ENCODE data around the gene SNX9. TPM values are rescaled to one million over a fixed set of nuclear protein-coding genes. Genes with fewer than 3 reads are reported as not detected.

The SNX9 gene
- total RNA-seq, 1 experiment from 2014 or later: 31.3 TPM

GRCh38 chr6:157974341-157974894 is 151.4 kb downstream of the SNX9 start:
- Mint-ChIP-seq H3K9me3 (no peaks in the 10 kb centered on the region), H3K4me3 (no peak overlapping the region; a peak in 1 of 5 replicates), H3K4me1 (peaks cover 21 to 26% of the 10 kb centered on the region in 2 experiments), H3K27ac (no peak overlapping the region; a peak in 1 of 7 replicates), H3K27me3 (ENCODE audit: low read depth) (peaks cover 20% of the 10 kb centered on the region), H3K36me3 (ENCODE audit: insufficient read depth in 1 of 3, low read depth in 3 of 3) (no peaks in the 10 kb centered on the region; a peak in 1 of 7 replicates)
- no peak overlapping the region for H4K91ac ChIP-seq (ENCODE audit: insufficient read length, low read depth, low read length)
- H3K14ac ChIP-seq (ENCODE audit: insufficient read depth, low read length): no peak overlapping the region
- no peak overlapping the region for H3K4ac ChIP-seq (ENCODE audit: low read depth, low read length)
- H2AFZ ChIP-seq (ENCODE audit: low read length): no peak overlapping the region
- no peak overlapping the region for H2BK20ac ChIP-seq (ENCODE audit: low read depth, low read length, poor library complexity, severe bottlenecking)
- no peak overlapping the region for H4K5ac ChIP-seq (ENCODE audit: insufficient read length, low read depth, low read length)
- H2AK5ac ChIP-seq (ENCODE audit: insufficient read length, low read length): no peak overlapping the region
- H3K79me1 ChIP-seq (ENCODE audit: insufficient read depth, low read depth, low read length, poor library complexity, severe bottlenecking): no peaks in the 10 kb centered on the region
- H2BK120ac ChIP-seq (ENCODE audit: low read depth, low read length, poor library complexity, severe bottlenecking): no peak overlapping the region
- no peak for TF ChIP-seq CTCF (conservative IDR thresholded peaks at IDR 0.05)
- H4K20me1 ChIP-seq (ENCODE audit: control insufficient read depth, insufficient read depth, insufficient read length): no peaks in the 10 kb centered on the region
- WGBS (ENCODE audit: extremely low coverage, insufficient read length, low lambda C conversion rate): no CpG with 5 or more reads among the region's 9 CpGs
- no peaks in the 10 kb centered on the region for H3K79me2 ChIP-seq (ENCODE audit: insufficient read depth, low read length)
- no peak overlapping the region for H3T11ph ChIP-seq (ENCODE audit: low read length)
- H3K23ac ChIP-seq (ENCODE audit: insufficient read length, low read depth, low read length): no peak overlapping the region
- no peaks in the 10 kb centered on the region for H3K9me3 ChIP-seq (ENCODE audit: control insufficient read depth, low read depth, low read length)
- H3K4me2 ChIP-seq (ENCODE audit: insufficient read depth, insufficient read length, low read length): no peak overlapping the region
- H3K23me2 ChIP-seq (ENCODE audit: insufficient read length, low read depth, low read length, poor library complexity, severe bottlenecking): no peaks in the 10 kb centered on the region
- H3K27me3 ChIP-seq (ENCODE audit: insufficient read depth, low read length): no peaks in the 10 kb centered on the region
- DNase-seq: no peak
- H3K27ac ChIP-seq (ENCODE audit: insufficient read length, low read depth, low read length): no peak overlapping the region
- H2BK15ac ChIP-seq (ENCODE audit: low read depth, low read length): no peak overlapping the region
- no peak overlapping the region for H2BK12ac ChIP-seq (ENCODE audit: insufficient read length, low read depth, low read length)
- no peak overlapping the region for H2BK5ac ChIP-seq (ENCODE audit: insufficient read length, low read length)
- H4K8ac ChIP-seq (replicated peaks; ENCODE audit: insufficient read length, low read depth, low read length): no peak overlapping the region
- H3K56ac ChIP-seq (ENCODE audit: insufficient read length, low read depth, low read length): no peak overlapping the region
- no peak overlapping the region for H3K18ac ChIP-seq (ENCODE audit: insufficient read length, low read depth, low read length)
- H3K4me1 ChIP-seq (ENCODE audit: insufficient read depth, low read length): no peaks in the 10 kb centered on the region
- H3K9ac ChIP-seq (ENCODE audit: extremely low read depth, insufficient read length, low read length): no peak overlapping the region

All from H9 (cell line).